ENCODE results near the gene RPL37A.

RPL37A gene

GRCh38 chr2:216486708-216487107 lies 11.9 kb upstream of the RPL37A start:
- no peak for DNase-seq (ENCODE audit: low spot score)
- FAIRE-seq, result no peak

- FAIRE-seq (no peak), DNase-seq (ENCODE audit: low spot score) (peak; percentile 13)
Measured at GRCh38 chr2:216490061-216490460, 8.6 kb upstream of the RPL37A start.

GRCh38 chr2:216491793-216492596 lies 6.6 kb upstream of the RPL37A start:
- FAIRE-seq (no peak), DNase-seq (ENCODE audit: low spot score) (no peak)

GRCh38 chr2:216492597-216493333 lies 5.9 kb upstream of the RPL37A start:
- DNase-seq (ENCODE audit: low spot score), result peak; percentile 89
- peak; percentile 76 for FAIRE-seq

- DNase-seq (ENCODE audit: low spot score) (no peak), FAIRE-seq (no peak)
Measured at GRCh38 chr2:216493334-216493685, 5.3 kb upstream of the RPL37A start.

GRCh38 chr2:216495656-216496055 lies 3.0 kb upstream of the RPL37A start:
- peak; percentile 31 for DNase-seq (ENCODE audit: low spot score)
- FAIRE-seq, result no peak

- DNase-seq (ENCODE audit: low spot score) (no peak), FAIRE-seq (no peak)
Measured at GRCh38 chr2:216497382-216498069, 1.1 kb upstream of the RPL37A start.

GRCh38 chr2:216498070-216498378 lies 620 bp upstream of the RPL37A start:
- DNase-seq (ENCODE audit: low spot score), result no peak
- no peak for FAIRE-seq

GRCh38 chr2:216499641-216500218 lies 1.1 kb downstream of the RPL37A start:
- DNase-seq (ENCODE audit: low spot score) (no peak), FAIRE-seq (no peak)

- DNase-seq (ENCODE audit: low spot score) (no peak), FAIRE-seq (no peak)
Measured at GRCh38 chr2:216500572-216500971, 1.9 kb downstream of the RPL37A start.

GRCh38 chr2:216501854-216502253 lies 3.2 kb downstream of the RPL37A start:
- FAIRE-seq, result no peak
- DNase-seq (ENCODE audit: low spot score), result no peak

- FAIRE-seq (no peak), DNase-seq (ENCODE audit: low spot score) (no peak)
Measured at GRCh38 chr2:216502381-216503158, 3.9 kb downstream of the RPL37A start.

- no peak for FAIRE-seq
- no peak for DNase-seq (ENCODE audit: low spot score)
Measured at GRCh38 chr2:216503159-216503629, 4.5 kb downstream of the RPL37A start.

GRCh38 chr2:216503697-216504375 lies 5.2 kb downstream of the RPL37A start:
- DNase-seq (ENCODE audit: low spot score), result no peak
- FAIRE-seq, result no peak

GRCh38 chr2:216504376-216504762 lies 5.7 kb downstream of the RPL37A start:
- no peak for DNase-seq (ENCODE audit: low spot score)
- no peak for FAIRE-seq

GRCh38 chr2:216505133-216506106 lies 6.8 kb downstream of the RPL37A start:
- DNase-seq (ENCODE audit: low spot score), result no peak

GRCh38 chr2:216507220-216508160 lies 8.8 kb downstream of the RPL37A start:
- no peak for DNase-seq (ENCODE audit: low spot score)
- no peak for FAIRE-seq

More at GRCh38 chr2:216505133-216506106, 6.8 kb downstream of the RPL37A start:
- no peak for FAIRE-seq

- DNase-seq (ENCODE audit: low spot score), result no peak
- FAIRE-seq, result no peak
Measured at GRCh38 chr2:216508229-216508628, 9.6 kb downstream of the RPL37A start.
